Measurements from ENCODE around the gene NUMBL. TPM values are rescaled to one million over a fixed set of nuclear protein-coding genes. Genes with fewer than 3 reads are reported as not detected.

NUMBL gene
- total and polyA plus RNA-seq, 9 of the 15 experiments (the other 6 are each of a cell fraction or from before 2014, with no cell fraction given), result 0.39 to 38.6 (median 6.6) TPM

DNA sequence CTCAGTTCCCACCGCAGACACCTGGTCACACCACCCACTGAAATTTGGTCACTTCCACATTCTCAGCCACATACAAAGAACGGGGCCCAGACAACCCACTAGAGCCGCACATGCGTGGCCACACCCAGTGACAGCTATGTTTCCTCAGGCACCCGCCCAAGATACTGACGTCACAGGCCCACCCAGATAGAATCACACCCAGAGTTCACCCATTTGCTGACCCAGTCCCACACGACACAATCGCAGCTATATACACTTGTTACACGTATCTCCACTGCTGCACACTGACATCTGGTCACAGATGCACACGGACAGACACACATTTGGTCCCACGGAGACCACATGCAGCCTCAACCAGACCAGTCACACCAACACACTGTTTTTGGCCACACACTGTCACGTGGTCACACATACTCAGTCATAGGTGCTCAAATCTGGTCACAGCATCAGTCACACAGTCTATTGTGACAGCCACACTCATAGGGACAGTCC is 2.9 kb downstream of the NUMBL start (continued):
- TF ChIP-seq, protein P1, sequence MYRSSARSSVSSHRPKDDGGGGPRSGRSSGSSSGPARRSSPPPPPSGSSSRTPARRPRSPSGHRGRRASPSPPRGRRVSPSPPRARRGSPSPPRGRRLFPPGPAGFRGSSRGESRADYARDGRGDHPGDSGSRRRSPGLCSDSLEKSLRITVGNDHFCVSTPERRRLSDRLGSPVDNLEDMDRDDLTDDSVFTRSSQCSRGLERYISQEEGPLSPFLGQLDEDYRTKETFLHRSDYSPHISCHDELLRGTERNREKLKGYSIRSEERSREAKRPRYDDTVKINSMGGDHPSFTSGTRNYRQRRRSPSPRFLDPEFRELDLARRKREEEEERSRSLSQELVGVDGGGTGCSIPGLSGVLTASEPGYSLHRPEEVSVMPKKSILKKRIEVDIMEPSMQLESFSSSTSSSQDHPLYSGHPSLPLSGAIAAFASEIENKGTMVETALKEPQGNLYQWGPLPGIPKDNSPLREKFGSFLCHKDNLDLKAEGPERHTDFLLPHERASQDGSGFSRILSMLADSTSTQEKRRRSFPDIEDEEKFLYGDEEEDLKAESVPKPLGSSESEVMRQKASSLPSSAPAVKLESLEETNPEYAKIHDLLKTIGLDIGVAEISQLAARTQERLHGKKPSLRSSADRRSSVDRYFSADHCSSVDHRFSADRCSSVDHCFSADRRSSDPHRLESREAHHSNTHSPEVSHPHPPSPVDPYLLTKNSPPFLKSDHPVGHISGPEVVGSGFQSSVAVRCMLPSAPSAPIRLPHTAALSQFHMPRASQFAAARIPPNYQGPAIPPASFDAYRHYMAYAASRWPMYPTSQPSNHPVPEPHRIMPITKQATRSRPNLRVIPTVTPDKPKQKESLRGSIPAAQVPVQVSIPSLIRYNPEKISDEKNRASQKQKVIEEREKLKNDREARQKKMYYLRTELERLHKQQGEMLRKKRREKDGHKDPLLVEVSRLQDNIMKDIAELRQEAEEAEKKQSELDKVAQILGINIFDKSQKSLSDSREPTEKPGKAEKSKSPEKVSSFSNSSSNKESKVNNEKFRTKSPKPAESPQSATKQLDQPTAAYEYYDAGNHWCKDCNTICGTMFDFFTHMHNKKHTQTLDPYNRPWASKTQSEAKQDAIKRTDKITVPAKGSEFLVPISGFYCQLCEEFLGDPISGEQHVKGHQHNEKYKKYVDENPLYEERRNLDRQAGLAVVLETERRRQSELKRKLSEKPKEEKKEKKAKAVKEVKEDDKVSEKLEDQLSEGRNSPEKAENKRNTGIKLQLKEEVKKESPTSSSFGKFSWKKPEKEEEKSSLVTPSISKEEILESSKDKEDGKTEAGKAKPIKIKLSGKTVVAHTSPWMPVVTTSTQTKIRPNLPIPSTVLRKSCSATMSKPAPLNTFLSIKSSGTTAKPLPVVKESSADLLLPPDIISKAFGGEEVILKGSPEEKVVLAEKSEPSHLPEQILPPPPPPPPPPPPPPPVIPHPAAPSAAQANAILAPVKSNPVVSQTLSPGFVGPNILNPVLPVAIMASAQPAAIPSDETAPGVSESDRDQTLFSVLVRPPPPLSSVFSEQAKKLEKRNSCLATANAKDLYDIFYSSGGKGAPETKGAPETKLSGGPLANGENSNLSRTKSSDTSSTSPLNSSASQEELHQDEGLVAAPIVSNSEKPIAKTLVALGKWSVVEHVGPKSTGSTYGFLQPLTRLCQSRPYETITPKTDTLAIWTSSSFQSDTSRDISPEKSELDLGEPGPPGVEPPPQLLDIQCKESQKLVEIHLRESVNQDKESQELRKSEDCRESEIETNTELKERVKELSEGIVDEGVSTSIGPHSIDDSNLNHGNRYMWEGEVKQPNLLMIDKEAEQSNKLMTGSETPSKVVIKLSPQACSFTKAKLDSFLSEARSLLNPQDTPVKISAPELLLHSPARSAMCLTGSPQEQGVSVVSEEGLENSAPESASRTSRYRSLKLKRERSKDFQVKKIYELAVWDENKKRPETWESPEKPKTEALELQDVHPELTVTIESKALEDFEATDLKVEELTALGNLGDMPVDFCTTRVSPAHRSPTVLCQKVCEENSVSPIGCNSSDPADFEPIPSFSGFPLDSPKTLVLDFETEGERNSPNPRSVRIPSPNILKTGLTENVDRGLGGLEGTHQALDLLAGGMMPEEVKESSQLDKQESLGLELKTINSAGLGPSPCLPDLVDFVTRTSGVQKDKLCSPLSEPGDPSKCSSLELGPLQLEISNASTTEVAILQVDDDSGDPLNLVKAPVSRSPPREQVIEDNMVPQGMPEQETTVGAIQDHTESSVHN (IDR thresholded peaks at IDR 0.05; ENCODE audit: borderline replicate concordance in 1 of 2, low read depth in 1 of 2), result no peak
- TF ChIP-seq CREB1 (IDR thresholded peaks at IDR 0.05) (peak; percentile 66; the same call in 1 of the 2 replicates), CREB1 (CRISPR knock-in tag; IDR thresholded peaks at IDR 0.05) (peak; percentile 88), MYC (IDR thresholded peaks at IDR 0.05; ENCODE audit: low read depth, low read length) (peak; percentile 60; the same call in 1 of the 2 replicates), MYC (CRISPR knock-in tag; IDR thresholded peaks at IDR 0.05; ENCODE audit: borderline replicate concordance, low read depth) (no peak), ZBTB1 (CRISPR knock-in tag; IDR thresholded peaks at IDR 0.05; ENCODE audit: borderline replicate concordance, low read depth) (peak; percentile 68; the same call in 1 of the 2 replicates), SMARCE1 (IDR thresholded peaks at IDR 0.05) (peak; percentile 45; the same call in 1 of the 2 replicates), KHSRP (IDR thresholded peaks at IDR 0.05) (0 out of 2 replicates have a peak, but pooled peaks have one; percentile 48)
- TF ChIP-seq, protein P2, sequence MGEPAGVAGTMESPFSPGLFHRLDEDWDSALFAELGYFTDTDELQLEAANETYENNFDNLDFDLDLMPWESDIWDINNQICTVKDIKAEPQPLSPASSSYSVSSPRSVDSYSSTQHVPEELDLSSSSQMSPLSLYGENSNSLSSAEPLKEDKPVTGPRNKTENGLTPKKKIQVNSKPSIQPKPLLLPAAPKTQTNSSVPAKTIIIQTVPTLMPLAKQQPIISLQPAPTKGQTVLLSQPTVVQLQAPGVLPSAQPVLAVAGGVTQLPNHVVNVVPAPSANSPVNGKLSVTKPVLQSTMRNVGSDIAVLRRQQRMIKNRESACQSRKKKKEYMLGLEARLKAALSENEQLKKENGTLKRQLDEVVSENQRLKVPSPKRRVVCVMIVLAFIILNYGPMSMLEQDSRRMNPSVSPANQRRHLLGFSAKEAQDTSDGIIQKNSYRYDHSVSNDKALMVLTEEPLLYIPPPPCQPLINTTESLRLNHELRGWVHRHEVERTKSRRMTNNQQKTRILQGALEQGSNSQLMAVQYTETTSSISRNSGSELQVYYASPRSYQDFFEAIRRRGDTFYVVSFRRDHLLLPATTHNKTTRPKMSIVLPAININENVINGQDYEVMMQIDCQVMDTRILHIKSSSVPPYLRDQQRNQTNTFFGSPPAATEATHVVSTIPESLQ (CRISPR knock-in tag; IDR thresholded peaks at IDR 0.05), result no peak
- TF ChIP-seq, protein P3, sequence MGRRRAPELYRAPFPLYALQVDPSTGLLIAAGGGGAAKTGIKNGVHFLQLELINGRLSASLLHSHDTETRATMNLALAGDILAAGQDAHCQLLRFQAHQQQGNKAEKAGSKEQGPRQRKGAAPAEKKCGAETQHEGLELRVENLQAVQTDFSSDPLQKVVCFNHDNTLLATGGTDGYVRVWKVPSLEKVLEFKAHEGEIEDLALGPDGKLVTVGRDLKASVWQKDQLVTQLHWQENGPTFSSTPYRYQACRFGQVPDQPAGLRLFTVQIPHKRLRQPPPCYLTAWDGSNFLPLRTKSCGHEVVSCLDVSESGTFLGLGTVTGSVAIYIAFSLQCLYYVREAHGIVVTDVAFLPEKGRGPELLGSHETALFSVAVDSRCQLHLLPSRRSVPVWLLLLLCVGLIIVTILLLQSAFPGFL (CRISPR knock-in tag; IDR thresholded peaks at IDR 0.05), result no peak

All from K562 (cell line).